GM12865 (cell line): ENCODE measurements around the gene SULT4A1.
"Not testable (repeated sequence)": the region's sequence is repeated elsewhere in the genome, so short reads cannot be mapped to it uniquely, and the experiment has no call there.

Experiments
- DNase-seq: peaks from one replicate; pipeline ENCODE4 v3.0.0; 2010; ENCODE audit warnings: low read depth
- H3K4me3 ChIP-seq: 2 replicates; pipeline ENCODE4 v1.5.1; 2011; ENCODE audit warnings: mild to moderate bottlenecking, low read depth, low read length, control low read depth
- CTCF ChIP-seq: IDR thresholded peaks from 2 replicates; pipeline ENCODE4 v1.5.1; 2011; ENCODE audit warnings: low read length, control low read depth, low read depth, inconsistent platforms; ENCODE audit not compliant: insufficient read depth; ENCODE audit errors: missing control alignments

Gene SULT4A1

GRCh38 chr22:43862074-43862881 lies at the start of gene SULT4A1:
Gene SULT4A1, minus strand, starts transcription at chr22:43862513. Its CDS starts 131 bp downstream, at chr22:43862382.
- H3K4me3 ChIP-seq: no peak within 1 kb of the TSS
- DNase-seq: no peak
- TF ChIP-seq CTCF: no peak

GRCh38 chr22:43911351-43911750 lies 49.0 kb upstream of the SULT4A1 start:
- DNase-seq: no peak
- H3K4me3 ChIP-seq: no peak overlapping the region
- TF ChIP-seq CTCF: no peak

GRCh38 chr22:43910178-43910695 lies 47.9 kb upstream of the SULT4A1 start:
- no peak for DNase-seq
- H3K4me3 ChIP-seq: no peak overlapping the region
- TF ChIP-seq CTCF: no peak

GRCh38 chr22:43909708-43910107 lies 47.4 kb upstream of the SULT4A1 start:
- DNase-seq: no peak
- no peak overlapping the region for H3K4me3 ChIP-seq
- no peak for TF ChIP-seq CTCF

GRCh38 chr22:43905681-43906080 lies 43.4 kb upstream of the SULT4A1 start:
- no peak for DNase-seq
- no peak overlapping the region for H3K4me3 ChIP-seq
- no peak for TF ChIP-seq CTCF

- H3K4me3 ChIP-seq, DNase-seq: not testable (repeated sequence)
Observed at GRCh38 chr22:43904412-43904811, 42.1 kb upstream of the SULT4A1 start.

GRCh38 chr22:43903033-43903432 lies 40.7 kb upstream of the SULT4A1 start:
- not testable (repeated sequence) for H3K4me3 ChIP-seq, DNase-seq
